ENCODE results near the gene EFL1.

- no peak for TF ChIP-seq CTCF (IDR thresholded peaks at IDR 0.05)
- TF ChIP-seq POLR2A (IDR thresholded peaks at IDR 0.05) = no peak
- no peak for TF ChIP-seq EP300 (IDR thresholded peaks at IDR 0.05)
These were observed 166.7 kb downstream of the EFL1 start for GRCh38 chr15:82095803-82096202.

Data from suprapubic skin (tissue), 3 donors.